ENCODE results near the gene ACTR1A. TPM values are rescaled to one million over a fixed set of nuclear protein-coding genes. Genes with fewer than 3 reads are reported as not detected.

The ACTR1A gene
- polyA plus RNA-seq, 1 donor (not counting 4 experiments of a cell fraction or from before 2014, with no cell fraction given) = 162 TPM

DNA sequence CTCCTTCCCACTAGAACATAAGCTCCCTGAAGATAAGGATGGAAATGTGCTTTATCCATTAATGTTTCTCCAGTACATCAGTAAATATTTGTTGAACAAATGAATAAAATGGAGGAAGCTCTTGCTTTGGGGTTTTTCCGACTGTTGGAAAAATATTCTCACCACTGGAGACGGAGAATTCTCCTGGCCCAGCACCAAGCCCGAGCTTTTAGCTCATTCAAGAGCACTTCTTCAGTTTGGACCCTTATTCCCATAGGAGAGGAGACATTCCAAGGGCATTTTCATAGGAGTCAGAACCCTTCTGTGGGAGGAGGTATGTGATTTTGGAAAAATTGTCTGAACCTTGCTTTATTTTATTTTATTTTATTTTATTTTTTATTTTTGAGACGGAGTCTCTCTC, 22.2 kb upstream of the ACTR1A start:
- no peak overlapping the region for H2AFZ ChIP-seq (ENCODE audit: control insufficient read depth, low read length)
- H3K27ac ChIP-seq (ENCODE audit: control insufficient read depth, insufficient read depth, low read length) = no peak overlapping the region
- H3K9me3 ChIP-seq (ENCODE audit: control insufficient read depth, low read depth, low read length) = no peaks in the 10 kb centered on the region
- no peaks in the 10 kb centered on the region for H3K79me2 ChIP-seq (ENCODE audit: control insufficient read depth, insufficient read depth, low read length)
- H3K36me3 ChIP-seq (ENCODE audit: control insufficient read depth in 2 of 2, extremely low read depth in 1 of 2, insufficient read depth in 2 of 2, low read length in 2 of 2) = peaks cover 0 to 4% of the 10 kb centered on the region in 2 experiments
- no peaks in the 10 kb centered on the region for H3K9me1 ChIP-seq (ENCODE audit: control insufficient read depth, extremely low read depth, insufficient read depth, low read length)
- FAIRE-seq = no peak
- H3K4me1 ChIP-seq (ENCODE audit: control insufficient read depth, extremely low read depth, insufficient read depth, low read length) = no peaks in the 10 kb centered on the region
- no peak overlapping the region for H3K9ac ChIP-seq (ENCODE audit: control insufficient read depth, extremely low read depth, insufficient read depth, low read length)
- H3K27me3 ChIP-seq (ENCODE audit: control insufficient read depth, extremely low read depth, insufficient read depth, low read length) = no peaks in the 10 kb centered on the region
- H4K20me1 ChIP-seq (ENCODE audit: control insufficient read depth, extremely low read depth, insufficient read depth, low read length) = no peaks in the 10 kb centered on the region
- DNase-seq (ENCODE audit: low read depth, low spot score) = no peak
- H3K4me2 ChIP-seq (ENCODE audit: control insufficient read depth, extremely low read depth, insufficient read depth, low read depth, low read length) = no peak overlapping the region
- H3K4me3 ChIP-seq (ENCODE audit: control insufficient read depth in 2 of 3, extremely low read depth in 1 of 3, insufficient read depth in 2 of 3, low read depth in 1 of 3, low read length in 3 of 3) = no peak overlapping the region
- dilution Hi-C loops (cut with MboI; ENCODE audit: extremely low pct_ligation_motif_present, low sequenced_read_pairs) = no loop called here
- no peak for TF ChIP-seq EZH2 (IDR thresholded peaks at IDR 0.05; ENCODE audit: low read length)
- TF ChIP-seq, protein P1, sequence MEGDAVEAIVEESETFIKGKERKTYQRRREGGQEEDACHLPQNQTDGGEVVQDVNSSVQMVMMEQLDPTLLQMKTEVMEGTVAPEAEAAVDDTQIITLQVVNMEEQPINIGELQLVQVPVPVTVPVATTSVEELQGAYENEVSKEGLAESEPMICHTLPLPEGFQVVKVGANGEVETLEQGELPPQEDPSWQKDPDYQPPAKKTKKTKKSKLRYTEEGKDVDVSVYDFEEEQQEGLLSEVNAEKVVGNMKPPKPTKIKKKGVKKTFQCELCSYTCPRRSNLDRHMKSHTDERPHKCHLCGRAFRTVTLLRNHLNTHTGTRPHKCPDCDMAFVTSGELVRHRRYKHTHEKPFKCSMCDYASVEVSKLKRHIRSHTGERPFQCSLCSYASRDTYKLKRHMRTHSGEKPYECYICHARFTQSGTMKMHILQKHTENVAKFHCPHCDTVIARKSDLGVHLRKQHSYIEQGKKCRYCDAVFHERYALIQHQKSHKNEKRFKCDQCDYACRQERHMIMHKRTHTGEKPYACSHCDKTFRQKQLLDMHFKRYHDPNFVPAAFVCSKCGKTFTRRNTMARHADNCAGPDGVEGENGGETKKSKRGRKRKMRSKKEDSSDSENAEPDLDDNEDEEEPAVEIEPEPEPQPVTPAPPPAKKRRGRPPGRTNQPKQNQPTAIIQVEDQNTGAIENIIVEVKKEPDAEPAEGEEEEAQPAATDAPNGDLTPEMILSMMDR (optimal IDR thresholded peaks at IDR 0.05 in 1 of 3, IDR thresholded peaks at IDR 0.05 in 1 of 3, conservative IDR thresholded peaks at IDR 0.05 in 1 of 3; ENCODE audit: extremely low read depth in 1 of 3, insufficient read depth in 2 of 3, low read length in 3 of 3) = no peak

DNA sequence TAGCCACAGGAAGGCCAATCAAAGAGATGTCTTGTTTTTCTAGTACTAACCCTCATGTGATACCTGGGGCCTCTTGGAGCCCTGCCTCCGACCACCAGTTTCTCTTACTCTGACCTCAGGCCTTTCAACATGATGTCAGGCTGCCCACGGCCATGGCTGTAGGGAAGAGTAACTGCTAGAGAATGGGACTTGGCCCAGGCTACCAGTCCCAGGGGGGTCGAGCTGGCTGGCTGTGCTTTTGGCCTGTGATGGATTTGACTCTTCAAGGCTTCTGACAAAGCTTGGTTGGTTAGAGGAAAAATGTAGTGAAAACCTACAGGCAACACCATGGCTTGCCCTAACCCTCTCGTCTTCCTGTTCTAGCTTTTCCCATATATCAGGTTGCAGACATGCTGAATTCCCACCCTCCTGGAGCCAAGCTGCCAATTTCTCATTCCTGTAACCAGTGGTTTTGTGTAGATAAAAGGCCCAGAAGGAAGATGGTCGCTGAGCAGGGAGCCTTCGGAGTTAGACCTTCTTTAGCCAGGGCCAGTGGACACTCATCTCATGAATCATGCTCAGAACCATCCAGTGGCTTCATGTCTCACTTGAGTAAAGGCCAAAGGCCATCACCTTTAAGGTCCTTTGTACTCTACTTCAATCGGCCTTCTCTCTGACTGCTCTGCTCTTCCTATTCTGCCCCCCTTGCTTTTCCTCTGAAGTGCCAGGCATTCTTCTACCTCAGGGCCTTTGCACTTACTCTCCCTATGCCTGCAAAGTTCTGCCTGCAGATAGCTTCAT, 20.9 kb upstream of the ACTR1A start:
- Histone ChIP-seq H3K9me1 (ENCODE audit: control insufficient read depth, extremely low read depth, insufficient read depth, low read length) (no peaks in the 10 kb centered on the region), H3K79me2 (ENCODE audit: control insufficient read depth, insufficient read depth, low read length) (no peaks in the 10 kb centered on the region), H3K27ac (ENCODE audit: control insufficient read depth, insufficient read depth, low read length) (no peak overlapping the region), H3K27me3 (ENCODE audit: control insufficient read depth, extremely low read depth, insufficient read depth, low read length) (no peaks in the 10 kb centered on the region), H3K4me2 (ENCODE audit: control insufficient read depth, extremely low read depth, insufficient read depth, low read depth, low read length) (no peak overlapping the region), H3K9ac (ENCODE audit: control insufficient read depth, extremely low read depth, insufficient read depth, low read length) (no peak overlapping the region), H3K4me3 (ENCODE audit: control insufficient read depth in 2 of 3, extremely low read depth in 1 of 3, insufficient read depth in 2 of 3, low read depth in 1 of 3, low read length in 3 of 3) (no peak overlapping the region), H3K4me1 (ENCODE audit: control insufficient read depth, extremely low read depth, insufficient read depth, low read length) (no peaks in the 10 kb centered on the region), H2AFZ (ENCODE audit: control insufficient read depth, low read length) (no peak overlapping the region), H3K36me3 (ENCODE audit: control insufficient read depth in 2 of 2, extremely low read depth in 1 of 2, insufficient read depth in 2 of 2, low read length in 2 of 2) (peaks cover 0 to 4% of the 10 kb centered on the region in 2 experiments), H3K9me3 (ENCODE audit: control insufficient read depth, low read depth, low read length) (no peaks in the 10 kb centered on the region), H4K20me1 (ENCODE audit: control insufficient read depth, extremely low read depth, insufficient read depth, low read length) (no peaks in the 10 kb centered on the region)
- dilution Hi-C loops (cut with MboI; ENCODE audit: extremely low pct_ligation_motif_present, low sequenced_read_pairs) = no loop called here
- no peak for DNase-seq (ENCODE audit: low read depth, low spot score)
- TF ChIP-seq EZH2 (IDR thresholded peaks at IDR 0.05; ENCODE audit: low read length) = no peak
- FAIRE-seq = no peak

Measured in keratinocyte (primary cell).